H1 (cell line): Measurements from ENCODE around the gene SCN1B. TPM values are rescaled to one million over a fixed set of nuclear protein-coding genes. Genes with fewer than 3 reads are reported as not detected.

ENCODE experiments used
- CTCF ChIA-PET: fragments of 300-600 bp; sonication (Branson Sonifier 250); formaldehyde crosslinking; loops from one replicate; lab custom pipeline; 2021; ENCODE audit not compliant: partially characterized antibody; lab: Charles Lee
- POLR2A ChIA-PET: fragments of 300-600 bp; sonication (Branson Sonifier 250); formaldehyde crosslinking; loops from one replicate; lab custom pipeline; 2021; ENCODE audit warnings: inconsistent platforms; ENCODE audit not compliant: partially characterized antibody; lab: Charles Lee
- DNase-seq, 2 experiments: peaks; one replicate each; pipeline versions ENCODE4 v3.0.0 to v3.0.0-alpha.2; 2010 to 2022; ENCODE audit warnings: low spot score in 2 of 2, low read depth in 1 of 2, mixed read lengths in 1 of 2
- FAIRE-seq: peaks from 2 replicates; lab custom pipeline; 2011; peaks lifted over from hg19 to GRCh38; lab: Jason Lieb, UNC
- H2AFZ ChIP-seq: 2 replicates; pipeline ENCODE4 v1.8.1; 2012; ENCODE audit warnings: low read length, inconsistent platforms
- H2AK5ac ChIP-seq: 2 replicates; pipeline ENCODE4 v1.6.1; 2013; ENCODE audit warnings: low read depth, low read length
- H2BK120ac ChIP-seq: replicated peaks from 2 replicates; pipeline ENCODE3; 2013; ENCODE audit warnings: low read depth, low read length, inconsistent platforms
- H2BK12ac ChIP-seq: 2 replicates; pipeline ENCODE4 v1.6.1; 2013; ENCODE audit warnings: low read depth, low read length
- H2BK15ac ChIP-seq: 2 replicates; pipeline ENCODE4 v1.6.1; 2013; ENCODE audit warnings: low read length
- H2BK20ac ChIP-seq: 2 replicates; pipeline ENCODE4 v1.6.1; 2013; ENCODE audit warnings: low read length
- H2BK5ac ChIP-seq: 2 replicates; pipeline ENCODE4 v1.6.1; 2013; ENCODE audit warnings: low read depth, low read length
- H3K14ac ChIP-seq: 2 replicates; pipeline ENCODE4 v1.6.1; 2013; ENCODE audit warnings: inconsistent platforms; ENCODE audit not compliant: insufficient read length
- H3K18ac ChIP-seq: 2 replicates; pipeline ENCODE4 v1.6.1; 2013; ENCODE audit warnings: low read length; ENCODE audit errors: extremely low read depth
- H3K23ac ChIP-seq: 2 replicates; pipeline ENCODE4 v1.6.1; 2013; ENCODE audit warnings: inconsistent platforms; ENCODE audit not compliant: insufficient read length
- H3K23me2 ChIP-seq: 2 replicates; pipeline ENCODE4 v1.6.1; 2013; ENCODE audit warnings: low read depth, low read length
- H3K27ac ChIP-seq: 2 replicates; pipeline ENCODE4 v1.6.1; 2011; ENCODE audit warnings: low read depth, low read length, inconsistent platforms
- H3K27me3 ChIP-seq, 4 experiments: replicated peaks in 1 of 4; 1 replicate in 1 of 4; 2 replicates in 3 of 4; pipeline versions ENCODE4 v1.6.1 to v1.8.1; 2011 to 2013; ENCODE audit warnings: low read length in 3 of 4, mild to moderate bottlenecking in 3 of 4, inconsistent platforms in 2 of 4, mixed read lengths in 2 of 4, moderate library complexity in 1 of 4; ENCODE audit not compliant: control insufficient read depth in 3 of 4, insufficient read depth in 3 of 4; ENCODE audit errors: extremely low read depth in 1 of 4
- H3K36me3 ChIP-seq, 4 experiments: 2 replicates each; pipeline versions ENCODE4 v1.6.1 to v1.8.1; 2011 to 2013; ENCODE audit warnings: mild to moderate bottlenecking in 4 of 4, low read length in 3 of 4, moderate library complexity in 2 of 4, control low read depth in 1 of 4, inconsistent platforms in 1 of 4; ENCODE audit not compliant: insufficient read depth in 4 of 4, control insufficient read depth in 2 of 4
- H3K4ac ChIP-seq: replicated peaks from 2 replicates; pipeline ENCODE3; 2013; ENCODE audit warnings: low read length, low read depth, mixed read lengths, inconsistent platforms; ENCODE audit not compliant: insufficient read length
- H3K4me1 ChIP-seq, 4 experiments: replicated peaks in 1 of 4; 1 replicate in 1 of 4; 2 replicates in 3 of 4; pipeline versions ENCODE4 v1.6.1 to v1.8.1; 2011 to 2013; ENCODE audit warnings: low read length in 3 of 4, inconsistent platforms in 2 of 4, mixed read lengths in 1 of 4; ENCODE audit not compliant: insufficient read depth in 4 of 4, control insufficient read depth in 3 of 4
- H3K4me2 ChIP-seq, 2 experiments: 2 replicates each; pipeline versions ENCODE4 v1.6.1 to v1.8.1; 2011 to 2013; ENCODE audit warnings: low read depth in 2 of 2, low read length in 2 of 2, control low read depth in 1 of 2, inconsistent platforms in 1 of 2, mild to moderate bottlenecking in 1 of 2; ENCODE audit not compliant: insufficient read depth in 1 of 2
- H3K4me3 ChIP-seq, 4 experiments: fragments of 200-600, 300-600 bp in 1 of 4; sonication (generic), shearing (Covaris generic), sonication (Bioruptor Twin) in 1 of 4; 2 replicates each; pipeline versions ENCODE4 v1.5.1 to v1.8.1; 2011 to 2016; ENCODE audit warnings: low read length in 4 of 4, low read depth in 3 of 4, control low read depth in 2 of 4, inconsistent platforms in 2 of 4, mild to moderate bottlenecking in 2 of 4, mixed read lengths in 1 of 4, moderate library complexity in 1 of 4; ENCODE audit not compliant: insufficient read depth in 2 of 4; ENCODE audit errors: extremely low read depth in 1 of 4
- H3K56ac ChIP-seq: replicated peaks from 2 replicates; pipeline ENCODE3; 2013; ENCODE audit warnings: low read depth, mild to moderate bottlenecking, mixed read lengths, low read length, inconsistent platforms; ENCODE audit not compliant: insufficient read length
- H3K79me1 ChIP-seq: 2 replicates; pipeline ENCODE4 v1.6.1; 2013; ENCODE audit warnings: low read depth, low read length, control low read depth
- H3K79me2 ChIP-seq, 2 experiments: 2 replicates each; pipeline versions ENCODE4 v1.6.1 to v1.8.1; 2012 to 2013; ENCODE audit warnings: low read length in 2 of 2, mild to moderate bottlenecking in 2 of 2, inconsistent platforms in 1 of 2; ENCODE audit not compliant: insufficient read depth in 2 of 2, control insufficient read depth in 1 of 2
- H3K9ac ChIP-seq, 4 experiments: replicated peaks in 1 of 4; 1 replicate in 1 of 4; 2 replicates in 3 of 4; pipeline versions ENCODE4 v1.6.1 to v1.8.1; 2011 to 2013; ENCODE audit warnings: low read depth in 3 of 4, low read length in 3 of 4, control low read depth in 2 of 4, mild to moderate bottlenecking in 2 of 4, moderate library complexity in 2 of 4, inconsistent platforms in 1 of 4; ENCODE audit errors: extremely low read depth in 1 of 4
- H3K9me3 ChIP-seq, 2 experiments: 2 replicates each; pipeline versions ENCODE4 v1.6.1 to v1.8.1; 2012 to 2013; ENCODE audit warnings: mild to moderate bottlenecking in 2 of 2, moderate library complexity in 2 of 2, control low read depth in 1 of 2, inconsistent platforms in 1 of 2, low read depth in 1 of 2, low read length in 1 of 2, mixed read lengths in 1 of 2; ENCODE audit not compliant: insufficient read depth in 2 of 2
- H4K20me1 ChIP-seq, 2 experiments: replicated peaks in 1 of 2; 2 replicates each; pipeline versions ENCODE3 to v1.8.1; 2011 to 2013; ENCODE audit warnings: inconsistent platforms in 2 of 2, low read length in 2 of 2, mild to moderate bottlenecking in 1 of 2; ENCODE audit not compliant: insufficient read depth in 2 of 2, control insufficient read depth in 1 of 2
- H4K5ac ChIP-seq: 2 replicates; pipeline ENCODE4 v1.6.1; 2013; ENCODE audit warnings: low read length, low read depth, mixed read lengths, inconsistent platforms; ENCODE audit not compliant: insufficient read length
- H4K8ac ChIP-seq: 2 replicates; pipeline ENCODE4 v1.8.0; 2013; ENCODE audit warnings: mild to moderate bottlenecking, moderate library complexity, low read length, inconsistent platforms; ENCODE audit not compliant: insufficient read depth; ENCODE audit errors: extremely low read depth
- H4K91ac ChIP-seq: replicated peaks from 2 replicates; pipeline ENCODE3; 2013; ENCODE audit warnings: low read length, mixed read lengths, inconsistent platforms; ENCODE audit not compliant: insufficient read length
- GTF2F1 ChIP-seq: IDR thresholded peaks from 2 replicates; pipeline ENCODE4 v1.6.1; 2012; ENCODE audit warnings: low read depth, low read length, improper control_type of control experiment, borderline replicate concordance
- HDAC6 ChIP-seq: IDR thresholded peaks from one replicate; pipeline ENCODE4 v1.7.1; 2012; ENCODE audit warnings: low read depth, mild to moderate bottlenecking, inconsistent platforms, low read length, moderate library complexity
- PHF8 ChIP-seq: fragments of 200-600 bp; sonication (generic); conservative IDR thresholded peaks from 2 replicates; pipeline ENCODE4 v1.7.1; 2012; ENCODE audit warnings: low read depth, mild to moderate bottlenecking, inconsistent platforms, low read length, moderate library complexity
- RAD21 ChIP-seq, 2 experiments: IDR thresholded peaks in 1 of 2; conservative IDR thresholded peaks in 1 of 2; 2 replicates each; pipeline ENCODE4 v1.6.1; 2011; ENCODE audit warnings: low read depth in 2 of 2, low read length in 2 of 2, improper control_type of control experiment in 1 of 2, inconsistent platforms in 1 of 2, mild to moderate bottlenecking in 1 of 2, moderate library complexity in 1 of 2
- RNF2 ChIP-seq: fragments of 200-900, 300-1000 bp; sonication (generic); IDR thresholded peaks from 2 replicates; pipeline ENCODE4 v1.7.1; 2016; ENCODE audit warnings: borderline replicate concordance, low read depth, mild to moderate bottlenecking, antibody characterized with exemption, low read length; ENCODE audit not compliant: poor library complexity, severe bottlenecking; ENCODE audit errors: missing control alignments
- SP2 ChIP-seq: IDR thresholded peaks from 2 replicates; pipeline ENCODE4 v1.6.1; 2012; ENCODE audit warnings: mild to moderate bottlenecking, low read length, inconsistent platforms
- SP4 ChIP-seq: IDR thresholded peaks from 2 replicates; pipeline ENCODE4 v1.6.1; 2012; ENCODE audit warnings: low read length, inconsistent platforms
- SUZ12 ChIP-seq: fragments of 200-600 bp; sonication (generic); IDR thresholded peaks from 2 replicates; pipeline ENCODE4 v1.6.1; 2012; ENCODE audit warnings: mild to moderate bottlenecking, inconsistent platforms, low read length, moderate library complexity, mixed read lengths
- TCF12 ChIP-seq: IDR thresholded peaks from 2 replicates; pipeline ENCODE4 v1.6.1; 2011; ENCODE audit warnings: low read depth, mild to moderate bottlenecking, low read length
- WGBS, 2 experiments: shearing (Covaris generic) in 1 of 2; methylation state at CpG; one replicate each; pipeline versions ENCODE4 v1.1.6 to v1.1.7; 2013 to 2015; ENCODE audit warnings: low lambda C conversion rate in 2 of 2, mixed read lengths in 2 of 2, inconsistent platforms in 1 of 2, low coverage in 1 of 2, missing lambda C conversion rate in 1 of 2; ENCODE audit not compliant: insufficient replicate concordance in 2 of 2, insufficient coverage in 1 of 2, insufficient read length in 1 of 2; ENCODE audit errors: extremely low coverage in 1 of 2, missing lambda C conversion rate in 1 of 2; 5-methylcytosine and 5-hydroxymethylcytosine counted together
- polyA plus RNA-seq, 7 experiments: library from polyadenylated mRNA; depleted of rRNA in 3 of 7; stranded (reverse) in 5 of 7; unstranded in 2 of 7; fragments of >200 nt in 5 of 7; fragments of 200-250 nt in 2 of 7; gene quantifications; 1 replicate in 5 of 7; 2 replicates in 1 of 7; 4 replicates in 1 of 7; pipeline versions ENCODE4 v1.2.1 to v1.2.3, GENCODE V29; 2011 to 2013; ENCODE audit warnings: missing spikeins in 2 of 7, mixed read lengths in 2 of 7
- total RNA-seq: library from RNA; stranded (reverse); fragmentation: NEBNext Ultra II Directional; extraction: Animal tissue kit (Norgen Biotek cat#: 25700); gene quantifications from 2 replicates; pipeline ENCODE4 v1.2.1, GENCODE V29; 2021
- TF ChIP-seq, protein P1 (sequence below), 3 experiments: IDR thresholded peaks; 1 replicate in 2 of 3; 2 replicates in 1 of 3; pipeline versions ENCODE4 v1.5.1 to v1.6.1; 2011; ENCODE audit warnings: low read length in 3 of 3, mild to moderate bottlenecking in 3 of 3, inconsistent platforms in 2 of 3, low read depth in 1 of 3, moderate library complexity in 1 of 3; ENCODE audit not compliant: insufficient read depth in 1 of 3; ENCODE audit errors: control extremely low read depth in 1 of 3

SCN1B gene
- total and polyA plus RNA-seq, 2 of the 8 experiments (the other 6 are each of a cell fraction or from before 2014, with no cell fraction given), result 3.1 to 3.5 TPM

DNA sequence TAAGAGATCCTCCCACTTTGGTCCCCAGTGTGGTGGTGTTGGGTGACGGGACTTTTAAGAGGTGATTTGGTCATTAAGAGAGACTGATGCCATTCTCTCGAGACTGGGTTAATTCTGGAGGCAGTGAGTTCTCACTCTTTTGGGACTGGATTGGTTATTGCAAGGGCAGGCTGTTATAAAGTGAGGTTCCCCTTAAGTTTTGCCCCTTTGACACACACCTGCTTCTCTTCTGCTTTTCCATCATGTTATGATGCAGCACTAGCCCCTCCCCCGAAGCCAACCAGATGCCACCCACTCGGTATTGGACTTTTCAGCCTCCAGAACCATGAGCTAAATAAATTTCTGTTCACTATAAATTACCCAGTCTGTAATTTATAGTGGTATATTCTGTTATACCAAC, 46.5 kb upstream of the SCN1B start:
- Histone ChIP-seq H2BK20ac (no peak overlapping the region), H3K27me3 (no peaks in the 10 kb centered on the region), H4K5ac (no peak overlapping the region), H3K79me1 (no peaks in the 10 kb centered on the region), H3K56ac (no peak overlapping the region), H3K18ac (no peak overlapping the region), H3K4me3 (no peak overlapping the region), H3K9me3 (no peaks in the 10 kb centered on the region), H3K4me2 (no peak overlapping the region), H3K14ac (no peak overlapping the region), H3K23me2 (no peaks in the 10 kb centered on the region), H4K91ac (no peak overlapping the region), H2AFZ (no peak overlapping the region), H2BK15ac (no peak overlapping the region), H3K27ac (no peak overlapping the region), H3K4ac (no peak overlapping the region), H2BK120ac (no peak overlapping the region), H2BK5ac (no peak overlapping the region), H3K9ac (no peak overlapping the region), H2BK12ac (no peak overlapping the region), H4K20me1 (no peaks in the 10 kb centered on the region), H2AK5ac (no peak overlapping the region), H3K23ac (no peak overlapping the region), H3K4me1 (peaks cover 2 to 7% (median 4%) of the 10 kb centered on the region in 4 experiments; a peak in 5 of 7 replicates), H4K8ac (no peak overlapping the region), H3K79me2 (no peaks in the 10 kb centered on the region), H3K36me3 (no peaks in the 10 kb centered on the region)
- POLR2A ChIA-PET, result interaction anchor here (0.7 to 1.2 kb wide), 4 partner anchors 16 to 29 kb away, joined by 3 to 4 read pairs (median 4); partner anchors contain the start of gene GRAMD1A
- DNase-seq (no peak), FAIRE-seq (no peak)
- CTCF ChIA-PET, result no interaction called here
- 89% methylated on average over 4 of the region's 4 CpGs; no CpG with 5 or more reads in 1 of the 2 experiments for WGBS, 2 experiments
- TF ChIP-seq RNF2 (no peak), RAD21 (IDR thresholded peaks at IDR 0.05 in 1 of 2, conservative IDR thresholded peaks at IDR 0.05 in 1 of 2; ENCODE audit: low read depth in 2 of 2, low read length in 2 of 2) (no peak), HDAC6 (no peak), TCF12 (no peak), PHF8 (no peak), GTF2F1 (no peak), SP2 (no peak), SUZ12 (no peak), SP4 (no peak)
- TF ChIP-seq, protein P1, sequence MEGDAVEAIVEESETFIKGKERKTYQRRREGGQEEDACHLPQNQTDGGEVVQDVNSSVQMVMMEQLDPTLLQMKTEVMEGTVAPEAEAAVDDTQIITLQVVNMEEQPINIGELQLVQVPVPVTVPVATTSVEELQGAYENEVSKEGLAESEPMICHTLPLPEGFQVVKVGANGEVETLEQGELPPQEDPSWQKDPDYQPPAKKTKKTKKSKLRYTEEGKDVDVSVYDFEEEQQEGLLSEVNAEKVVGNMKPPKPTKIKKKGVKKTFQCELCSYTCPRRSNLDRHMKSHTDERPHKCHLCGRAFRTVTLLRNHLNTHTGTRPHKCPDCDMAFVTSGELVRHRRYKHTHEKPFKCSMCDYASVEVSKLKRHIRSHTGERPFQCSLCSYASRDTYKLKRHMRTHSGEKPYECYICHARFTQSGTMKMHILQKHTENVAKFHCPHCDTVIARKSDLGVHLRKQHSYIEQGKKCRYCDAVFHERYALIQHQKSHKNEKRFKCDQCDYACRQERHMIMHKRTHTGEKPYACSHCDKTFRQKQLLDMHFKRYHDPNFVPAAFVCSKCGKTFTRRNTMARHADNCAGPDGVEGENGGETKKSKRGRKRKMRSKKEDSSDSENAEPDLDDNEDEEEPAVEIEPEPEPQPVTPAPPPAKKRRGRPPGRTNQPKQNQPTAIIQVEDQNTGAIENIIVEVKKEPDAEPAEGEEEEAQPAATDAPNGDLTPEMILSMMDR (IDR thresholded peaks at IDR 0.05; ENCODE audit: control extremely low read depth in 1 of 3, insufficient read depth in 1 of 3, low read depth in 1 of 3, low read length in 3 of 3), result no peak
